ENCODE results near the gene SUSD2. TPM values are rescaled to one million over a fixed set of nuclear protein-coding genes. Genes with fewer than 3 reads are reported as not detected.
A peak's percentile ranks its signal among the peaks of the same experiment; 100 is the strongest.
"Not testable (repeated sequence)": the region's sequence is repeated elsewhere in the genome, so short reads cannot be mapped to it uniquely, and the experiment has no call there.

SUSD2 gene
- total RNA-seq, 1 experiment from 2014 or later: not detected

DNA sequence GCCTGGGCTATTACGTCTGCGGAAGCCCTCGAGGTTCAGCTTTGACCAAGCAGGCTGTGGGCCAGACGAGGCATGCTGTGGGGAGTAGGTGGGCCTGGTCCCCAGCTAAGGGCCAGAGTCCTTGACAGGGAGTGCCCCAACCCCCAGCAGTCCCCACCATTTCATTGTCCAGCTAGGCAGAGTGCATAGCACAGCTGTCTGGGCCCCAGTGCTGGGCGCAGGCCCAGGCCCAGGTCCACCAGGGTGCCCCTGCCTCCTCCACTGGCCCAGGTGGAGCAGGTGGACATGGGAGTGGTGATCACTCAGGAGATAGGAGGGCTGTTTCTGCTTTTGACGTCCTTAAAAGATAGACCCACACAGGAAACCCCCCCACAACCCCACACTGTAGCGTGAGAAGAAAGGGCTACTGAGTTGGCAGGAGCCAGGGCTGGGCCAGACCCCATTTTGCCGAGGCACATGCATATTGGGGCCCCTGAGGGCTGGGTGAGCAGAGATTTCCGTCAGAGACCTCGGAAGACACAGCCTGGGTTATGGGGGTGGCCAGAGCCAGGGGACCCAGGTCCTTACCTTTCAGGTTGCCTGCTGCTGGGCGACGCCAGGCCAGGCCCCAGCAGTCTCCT is 11.7 kb upstream of the SUSD2 start:
- DNase-seq (ENCODE audit: low read depth): no peak
- in situ Hi-C loops (cut with HindIII; ENCODE audit: low pct_unique_long_range_greater_than_20kb, low sequenced_read_pairs): no loop called here

DNA sequence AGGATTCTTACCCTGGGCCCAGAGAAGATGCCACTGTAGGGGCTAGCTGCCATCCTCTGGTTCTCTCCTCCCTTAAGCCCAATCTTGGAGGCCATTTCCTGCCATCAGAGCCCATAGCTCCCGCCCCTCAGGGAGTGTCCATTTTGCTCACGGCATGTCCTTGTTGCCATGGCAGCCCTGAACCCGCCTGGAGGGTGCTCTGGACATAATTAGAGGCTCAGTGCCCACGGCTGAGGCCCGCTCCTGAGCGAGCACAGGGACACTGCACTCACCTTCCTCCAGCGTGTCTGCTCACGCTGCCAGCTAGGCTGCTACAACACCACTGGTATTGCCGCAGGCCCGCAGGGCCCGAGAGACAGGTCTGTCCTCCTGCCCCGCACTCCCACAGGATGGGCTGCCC is 11.1 kb upstream of the SUSD2 start:
- no peak for DNase-seq (ENCODE audit: low read depth)
- in situ Hi-C loops (cut with HindIII; ENCODE audit: low pct_unique_long_range_greater_than_20kb, low sequenced_read_pairs): no loop called here

DNA sequence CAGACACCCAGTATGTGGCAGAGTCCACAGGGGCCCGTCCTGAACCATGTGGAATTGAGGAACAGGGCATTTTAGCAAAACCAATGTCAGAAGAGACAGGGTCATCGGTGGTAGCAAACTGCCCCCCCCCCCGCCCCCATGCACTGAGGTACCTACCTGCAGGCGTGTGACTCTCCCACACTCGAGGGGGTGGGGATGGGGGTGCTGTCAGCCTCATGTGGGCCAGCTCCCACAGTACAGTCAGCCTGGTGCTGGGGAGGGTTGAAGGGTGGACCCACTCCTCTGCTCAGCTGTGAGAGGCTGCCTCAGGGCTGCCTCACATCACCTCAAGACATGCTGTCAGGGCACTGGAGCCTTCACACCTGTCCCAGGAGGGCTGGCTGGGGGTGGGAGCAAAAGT is 10.7 kb upstream of the SUSD2 start:
- in situ Hi-C loops (cut with HindIII; ENCODE audit: low pct_unique_long_range_greater_than_20kb, low sequenced_read_pairs): no loop called here
- no peak for DNase-seq (ENCODE audit: low read depth)

GRCh38 chr22:24171822-24172221 is 9.5 kb upstream of the SUSD2 start:
- in situ Hi-C loops (cut with HindIII; ENCODE audit: low pct_unique_long_range_greater_than_20kb, low sequenced_read_pairs): no loop called here
- no peak for DNase-seq (ENCODE audit: low read depth)

GRCh38 chr22:24175160-24175808 is 6.0 kb upstream of the SUSD2 start:
- in situ Hi-C loops (cut with HindIII; ENCODE audit: low pct_unique_long_range_greater_than_20kb, low sequenced_read_pairs): no loop called here
- DNase-seq (ENCODE audit: low read depth): peak; percentile 54

DNA sequence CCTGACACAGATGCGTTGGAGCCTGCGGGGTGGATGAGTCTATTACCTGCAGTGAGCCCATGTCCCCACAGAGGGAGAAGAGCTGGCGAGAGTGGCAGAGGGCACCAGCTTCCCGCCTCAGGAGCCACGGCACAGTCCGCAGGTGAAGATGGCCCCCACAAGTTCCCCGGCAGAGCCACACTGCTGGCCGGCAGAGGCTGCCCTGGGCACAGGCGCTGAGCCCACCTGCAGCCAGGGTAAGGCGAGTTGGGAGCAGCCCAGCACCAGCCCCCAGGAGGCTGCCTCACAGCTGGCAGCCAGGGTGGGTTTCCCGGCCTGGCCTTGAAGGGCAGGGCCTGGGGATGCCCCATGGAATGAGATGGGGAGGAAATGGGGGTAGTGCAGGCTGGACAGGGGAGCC is 5.2 kb upstream of the SUSD2 start:
- no peak for DNase-seq (ENCODE audit: low read depth)
- in situ Hi-C loops (cut with HindIII; ENCODE audit: low pct_unique_long_range_greater_than_20kb, low sequenced_read_pairs): no loop called here

DNA sequence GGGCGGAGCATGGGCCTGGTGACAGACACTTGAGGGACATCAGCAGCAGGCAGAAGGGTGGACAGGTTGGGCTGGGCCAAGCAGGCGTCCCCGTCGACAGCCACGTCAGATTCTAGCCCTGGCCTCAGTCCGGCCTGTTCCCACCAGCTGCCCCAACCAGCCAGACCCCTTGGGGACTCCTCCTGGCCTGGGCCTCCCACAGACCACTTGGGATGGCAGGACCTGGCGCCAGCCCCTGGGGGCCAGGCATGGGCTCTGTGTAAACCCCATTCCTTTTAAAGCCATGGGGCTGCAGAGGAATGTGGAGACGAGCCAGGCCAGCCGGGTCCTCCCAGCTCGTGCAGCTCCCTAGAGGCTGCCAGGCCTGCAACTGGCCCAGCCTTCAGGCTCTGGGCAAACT is 4.7 kb upstream of the SUSD2 start:
- in situ Hi-C loops (cut with HindIII; ENCODE audit: low pct_unique_long_range_greater_than_20kb, low sequenced_read_pairs): no loop called here
- DNase-seq (ENCODE audit: low read depth): no peak

- DNase-seq (ENCODE audit: low read depth): no peak
- in situ Hi-C loops (cut with HindIII; ENCODE audit: low pct_unique_long_range_greater_than_20kb, low sequenced_read_pairs): no loop called here
Observed at GRCh38 chr22:24177045-24177444, 4.2 kb upstream of the SUSD2 start.

DNA sequence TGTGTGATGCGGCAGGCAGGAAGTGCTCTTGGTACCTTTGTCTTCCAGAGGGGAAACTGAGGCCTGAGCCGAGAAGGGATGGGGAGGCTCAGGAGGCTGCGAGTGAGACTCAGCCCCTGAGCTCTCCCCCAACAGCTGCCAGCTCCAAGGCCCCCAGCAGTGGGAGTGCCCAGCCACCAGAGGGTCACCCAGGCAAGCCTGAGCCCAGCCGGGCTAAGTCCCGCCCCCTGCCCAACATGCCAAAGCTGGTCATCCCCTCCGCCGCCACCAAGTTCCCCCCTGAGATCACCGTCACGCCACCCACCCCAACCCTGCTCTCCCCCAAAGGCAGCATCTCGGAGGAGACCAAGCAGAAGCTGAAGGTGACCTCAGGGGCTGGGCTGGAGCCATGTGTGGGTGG is 3.8 kb upstream of the SUSD2 start:
- no peak for DNase-seq (ENCODE audit: low read depth)
- in situ Hi-C loops (cut with HindIII; ENCODE audit: low pct_unique_long_range_greater_than_20kb, low sequenced_read_pairs): no loop called here

DNA sequence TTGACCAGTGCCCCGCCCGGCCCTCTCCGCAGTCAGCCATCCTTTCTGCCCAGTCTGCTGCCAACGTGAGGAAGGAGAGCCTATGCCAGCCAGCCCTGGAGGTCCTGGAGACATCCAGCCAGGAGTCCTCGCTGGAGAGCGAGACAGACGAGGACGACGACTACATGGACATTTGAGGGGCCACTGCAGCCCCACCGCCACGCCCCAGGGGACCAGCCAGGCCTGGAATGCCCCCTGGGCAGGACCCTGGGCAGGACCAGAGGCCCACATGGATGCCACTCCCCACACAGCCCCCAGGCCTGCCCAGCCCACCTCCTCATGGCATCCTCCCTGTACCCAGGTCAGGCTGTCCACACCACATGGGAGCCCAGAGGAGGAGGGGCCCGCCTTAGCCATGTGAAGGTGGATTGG is 3.3 kb upstream of the SUSD2 start:
- in situ Hi-C loops (cut with HindIII; ENCODE audit: low pct_unique_long_range_greater_than_20kb, low sequenced_read_pairs): no loop called here
- DNase-seq (ENCODE audit: low read depth): no peak

DNA sequence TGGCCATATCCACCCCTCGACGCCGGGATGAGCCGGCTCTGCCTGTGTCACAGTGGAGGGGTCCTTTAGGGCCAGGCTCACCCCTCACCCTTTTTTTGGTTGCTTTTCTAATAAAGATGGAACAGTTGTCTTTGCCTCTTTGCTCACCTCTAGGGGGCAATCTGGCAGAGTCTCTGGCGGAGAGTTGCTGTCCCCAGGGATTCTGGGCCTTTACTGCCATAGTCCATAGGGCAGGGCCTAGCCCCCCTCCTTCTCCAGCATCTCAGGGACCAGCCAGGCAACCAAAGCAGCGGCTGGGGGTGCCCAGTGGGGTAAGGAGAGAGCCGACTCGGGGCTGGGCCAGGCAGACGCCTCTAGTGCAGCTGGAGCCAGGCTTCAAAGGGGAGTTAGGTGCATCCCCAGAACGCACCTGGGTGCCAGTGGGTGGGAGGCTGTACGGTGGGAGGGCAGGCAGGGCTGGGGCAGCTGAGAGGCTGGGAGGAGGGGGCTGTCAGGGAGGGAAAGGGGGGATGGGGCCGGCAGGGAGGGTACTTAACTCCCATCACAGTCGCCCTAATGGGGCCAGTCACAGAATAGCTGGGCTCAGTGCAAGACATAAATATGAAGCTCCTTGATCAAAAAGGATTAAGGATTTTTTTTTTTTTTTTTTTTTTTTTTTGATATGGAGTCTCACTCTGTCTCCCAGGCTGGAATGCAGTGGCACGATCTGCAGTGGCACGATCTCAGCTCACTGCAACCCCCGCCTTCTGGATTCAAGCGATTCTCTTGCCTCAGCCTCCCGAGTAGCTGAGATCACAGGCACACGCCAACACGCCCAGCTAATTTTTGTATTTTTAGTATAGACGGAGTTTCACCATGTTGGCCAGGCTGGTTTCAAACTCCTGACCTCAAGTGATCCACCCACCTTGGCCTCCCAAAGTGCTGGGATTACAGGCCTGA is 2.5 kb upstream of the SUSD2 start:
- DNase-seq (ENCODE audit: low read depth): no peak
- in situ Hi-C loops (cut with HindIII; ENCODE audit: low pct_unique_long_range_greater_than_20kb, low sequenced_read_pairs): no loop called here

DNA sequence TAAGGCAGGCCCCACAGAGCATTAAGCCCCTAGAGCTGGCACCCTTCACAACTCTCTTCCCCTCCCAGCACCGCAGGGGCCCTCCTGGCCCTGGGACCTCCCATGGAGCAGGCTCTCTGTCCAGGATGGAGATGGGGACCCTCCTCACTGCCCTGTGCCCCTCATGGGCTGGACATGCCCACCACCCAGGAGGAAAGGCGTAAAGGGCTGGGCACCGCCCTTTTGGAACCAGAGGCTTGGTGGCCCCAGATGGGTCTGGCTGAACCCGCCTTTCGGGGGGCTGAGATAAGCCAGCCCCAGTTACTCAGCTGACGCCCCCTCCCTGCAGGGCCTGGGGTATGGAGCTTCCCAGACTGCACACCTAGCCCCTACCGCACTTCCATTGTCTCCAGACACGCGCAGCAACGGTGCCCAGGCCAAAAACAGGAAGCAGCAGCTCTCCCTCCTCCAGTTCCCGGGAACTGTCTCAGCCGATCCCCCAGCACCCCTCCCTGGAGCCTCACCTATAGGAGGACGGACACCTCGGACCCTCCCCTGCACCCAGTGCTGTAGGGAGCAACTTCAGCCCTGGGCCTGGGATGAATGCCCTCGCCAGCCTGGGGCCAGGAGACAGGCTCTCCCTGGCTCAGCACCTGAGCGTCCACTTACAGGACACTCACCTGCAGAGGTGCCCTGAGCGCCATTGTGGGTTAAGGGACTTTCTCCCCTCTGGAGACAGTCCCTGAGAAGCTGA is 1.6 kb upstream of the SUSD2 start:
- in situ Hi-C loops (cut with HindIII; ENCODE audit: low pct_unique_long_range_greater_than_20kb, low sequenced_read_pairs): no loop called here
- DNase-seq (ENCODE audit: low read depth): no peak

- in situ Hi-C loops (cut with HindIII; ENCODE audit: low pct_unique_long_range_greater_than_20kb, low sequenced_read_pairs): no loop called here
- no peak for DNase-seq (ENCODE audit: low read depth)
Observed at GRCh38 chr22:24180316-24181087, 785 bp upstream of the SUSD2 start.

DNA sequence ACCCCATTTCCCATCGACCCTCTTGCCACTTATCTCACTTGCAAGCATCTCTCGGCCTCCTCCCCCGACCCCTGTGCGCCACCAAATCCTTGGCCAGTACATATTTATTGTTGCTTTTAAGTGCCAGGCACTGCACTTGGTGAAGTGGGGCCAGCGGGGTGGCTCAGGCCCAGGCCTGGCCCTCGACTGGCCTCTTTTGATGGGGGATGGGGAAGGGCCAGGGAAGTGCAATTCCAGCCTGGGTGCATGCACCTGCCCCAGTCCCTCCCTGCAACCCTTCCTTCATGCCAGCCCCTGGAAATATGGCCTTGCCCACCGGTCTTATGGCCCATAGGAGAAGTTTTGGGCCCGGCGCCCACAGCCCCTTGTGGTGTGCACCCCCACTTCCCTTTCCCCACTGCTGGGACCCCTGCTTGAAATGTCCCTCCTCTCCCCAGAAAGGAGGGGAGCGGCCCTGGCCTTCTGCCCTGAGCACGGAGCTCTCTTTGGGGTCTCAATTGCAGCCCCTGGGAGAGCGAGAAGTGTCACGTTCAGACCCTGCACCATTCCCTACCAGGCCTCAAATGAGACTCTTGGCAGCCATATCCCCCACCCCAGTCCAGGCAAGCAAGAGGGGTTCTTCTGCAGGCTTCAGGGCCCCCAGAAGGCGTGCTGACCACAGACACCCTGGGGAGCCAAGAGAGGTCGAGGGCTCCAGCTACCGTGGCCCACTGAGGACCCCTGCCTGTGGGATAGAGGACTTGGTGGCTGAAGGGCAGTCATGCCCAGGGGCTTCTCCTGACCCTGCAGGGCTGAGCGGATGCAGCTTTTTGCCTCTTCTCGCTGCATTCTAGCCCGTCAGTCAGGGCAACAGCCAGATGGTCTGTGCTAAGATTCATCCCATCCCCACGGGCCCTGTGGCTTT is 961 bp downstream of the SUSD2 start:
- no peak for DNase-seq (ENCODE audit: low read depth)
- in situ Hi-C loops (cut with HindIII; ENCODE audit: low pct_unique_long_range_greater_than_20kb, low sequenced_read_pairs): no loop called here

GRCh38 chr22:24182900-24183246 is 1.6 kb downstream of the SUSD2 start:
- in situ Hi-C loops (cut with HindIII; ENCODE audit: low pct_unique_long_range_greater_than_20kb, low sequenced_read_pairs); DNase-seq (ENCODE audit: low read depth): not testable (repeated sequence)

GRCh38 chr22:24183321-24184031 is 2.2 kb downstream of the SUSD2 start:
- in situ Hi-C loops (cut with HindIII; ENCODE audit: low pct_unique_long_range_greater_than_20kb, low sequenced_read_pairs): no loop called here

More at GRCh38 chr22:24183321-24184031, 2.2 kb downstream of the SUSD2 start:
- no peak for DNase-seq (ENCODE audit: low read depth)

All from Caki2 (cell line).